Activated gamma-delta T cell (primary cell): Measurements from ENCODE around the gene NPEPL1.
"Not testable (repeated sequence)": the region's sequence is repeated elsewhere in the genome, so short reads cannot be mapped to it uniquely, and the experiment has no call there.

ENCODE experiments used
- DNase-seq: peaks from one replicate; lab custom pipeline; 2025; lab: John Stamatoyannopoulos, UW

The NPEPL1 gene

GRCh38 chr20:58757647-58758046, 65.0 kb downstream of the NPEPL1 start:
- not testable (repeated sequence) for DNase-seq

- no peak for DNase-seq
Measured at GRCh38 chr20:58759947-58760346, 67.3 kb downstream of the NPEPL1 start.

- no peak for DNase-seq
Measured at GRCh38 chr20:58760856-58761255, 68.3 kb downstream of the NPEPL1 start.

GRCh38 chr20:58762120-58762519, 69.5 kb downstream of the NPEPL1 start:
- DNase-seq, result no peak

GRCh38 chr20:58763076-58763475, 70.5 kb downstream of the NPEPL1 start:
- no peak for DNase-seq
